ENCODE results near the gene NEUROD1.

The NEUROD1 gene

DNA sequence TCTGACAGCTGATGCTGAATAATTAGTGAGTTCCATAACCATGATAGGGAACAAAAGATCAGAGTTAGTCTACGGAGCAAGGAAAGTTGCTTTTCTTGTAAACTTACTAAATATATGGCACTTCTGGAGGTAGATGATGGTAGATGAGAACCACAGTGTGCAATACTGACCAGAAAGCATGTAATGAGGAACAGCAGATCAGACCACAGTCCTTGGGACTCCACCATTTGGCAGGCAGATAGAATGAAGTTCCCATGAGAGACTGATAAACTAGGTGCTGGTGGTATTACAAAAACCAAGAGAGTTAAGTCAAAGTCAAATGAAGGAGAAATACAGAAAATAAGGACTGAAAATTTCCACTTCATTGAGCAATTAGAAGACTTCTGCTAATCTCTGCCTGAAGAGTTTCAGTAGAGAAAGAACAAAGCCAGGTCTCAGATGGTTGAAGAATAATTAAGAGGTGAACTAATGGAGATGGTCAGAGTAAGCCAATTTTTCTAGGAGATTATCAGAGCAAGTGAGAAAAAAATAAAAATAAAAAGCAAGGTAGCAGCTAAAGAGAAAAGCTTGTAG, 33.8 kb downstream of the NEUROD1 start:
- TF ChIP-seq FOXM1 (IDR thresholded peaks at IDR 0.05; ENCODE audit: borderline replicate concordance, low read depth) (no peak), TAF1 (IDR thresholded peaks at IDR 0.05; ENCODE audit: low read depth) (no peak), ZBTB7A (IDR thresholded peaks at IDR 0.05; ENCODE audit: low read depth) (no peak), EP300 (IDR thresholded peaks at IDR 0.05; ENCODE audit: borderline replicate concordance) (no peak), TCF12 (IDR thresholded peaks at IDR 0.05; ENCODE audit: low read depth) (no peak), USF1 (IDR thresholded peaks at IDR 0.05) (no peak), CEBPB (IDR thresholded peaks at IDR 0.05) (no peak), RAD21 (IDR thresholded peaks at IDR 0.05; ENCODE audit: low read depth) (no peak), CREB1 (IDR thresholded peaks at IDR 0.05; ENCODE audit: low read depth) (no peak), EGR1 (IDR thresholded peaks at IDR 0.05) (no peak), NFIC (IDR thresholded peaks at IDR 0.05) (no peak), YY1 (IDR thresholded peaks at IDR 0.05; ENCODE audit: low read depth) (no peak)
- TF ChIP-seq, protein P1, sequence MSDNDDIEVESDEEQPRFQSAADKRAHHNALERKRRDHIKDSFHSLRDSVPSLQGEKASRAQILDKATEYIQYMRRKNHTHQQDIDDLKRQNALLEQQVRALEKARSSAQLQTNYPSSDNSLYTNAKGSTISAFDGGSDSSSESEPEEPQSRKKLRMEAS (IDR thresholded peaks at IDR 0.05) = no peak
- TF ChIP-seq, protein P2, sequence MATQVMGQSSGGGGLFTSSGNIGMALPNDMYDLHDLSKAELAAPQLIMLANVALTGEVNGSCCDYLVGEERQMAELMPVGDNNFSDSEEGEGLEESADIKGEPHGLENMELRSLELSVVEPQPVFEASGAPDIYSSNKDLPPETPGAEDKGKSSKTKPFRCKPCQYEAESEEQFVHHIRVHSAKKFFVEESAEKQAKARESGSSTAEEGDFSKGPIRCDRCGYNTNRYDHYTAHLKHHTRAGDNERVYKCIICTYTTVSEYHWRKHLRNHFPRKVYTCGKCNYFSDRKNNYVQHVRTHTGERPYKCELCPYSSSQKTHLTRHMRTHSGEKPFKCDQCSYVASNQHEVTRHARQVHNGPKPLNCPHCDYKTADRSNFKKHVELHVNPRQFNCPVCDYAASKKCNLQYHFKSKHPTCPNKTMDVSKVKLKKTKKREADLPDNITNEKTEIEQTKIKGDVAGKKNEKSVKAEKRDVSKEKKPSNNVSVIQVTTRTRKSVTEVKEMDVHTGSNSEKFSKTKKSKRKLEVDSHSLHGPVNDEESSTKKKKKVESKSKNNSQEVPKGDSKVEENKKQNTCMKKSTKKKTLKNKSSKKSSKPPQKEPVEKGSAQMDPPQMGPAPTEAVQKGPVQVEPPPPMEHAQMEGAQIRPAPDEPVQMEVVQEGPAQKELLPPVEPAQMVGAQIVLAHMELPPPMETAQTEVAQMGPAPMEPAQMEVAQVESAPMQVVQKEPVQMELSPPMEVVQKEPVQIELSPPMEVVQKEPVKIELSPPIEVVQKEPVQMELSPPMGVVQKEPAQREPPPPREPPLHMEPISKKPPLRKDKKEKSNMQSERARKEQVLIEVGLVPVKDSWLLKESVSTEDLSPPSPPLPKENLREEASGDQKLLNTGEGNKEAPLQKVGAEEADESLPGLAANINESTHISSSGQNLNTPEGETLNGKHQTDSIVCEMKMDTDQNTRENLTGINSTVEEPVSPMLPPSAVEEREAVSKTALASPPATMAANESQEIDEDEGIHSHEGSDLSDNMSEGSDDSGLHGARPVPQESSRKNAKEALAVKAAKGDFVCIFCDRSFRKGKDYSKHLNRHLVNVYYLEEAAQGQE (IDR thresholded peaks at IDR 0.05; ENCODE audit: low read depth) = no peak

DNA sequence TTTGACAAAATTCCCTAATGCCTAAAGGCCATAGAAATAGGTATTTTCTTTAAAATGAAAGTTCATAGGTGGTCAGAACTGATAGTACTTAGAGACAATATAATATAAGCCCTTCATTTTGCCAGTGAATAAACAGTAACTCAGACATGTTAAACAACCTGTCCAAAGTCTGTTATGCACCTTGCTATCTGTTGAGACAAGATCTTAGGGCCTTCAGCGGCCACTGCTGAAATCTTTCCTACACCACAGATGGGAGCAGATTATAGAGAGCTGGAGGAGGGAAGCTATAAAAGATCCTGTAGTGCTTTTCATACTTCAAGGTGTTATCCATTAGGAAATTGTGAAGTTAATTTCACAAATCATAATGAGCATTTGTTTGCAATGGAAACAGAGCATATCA, 37.2 kb downstream of the NEUROD1 start:
- TF ChIP-seq EP300 (IDR thresholded peaks at IDR 0.05; ENCODE audit: borderline replicate concordance) (no peak), EGR1 (IDR thresholded peaks at IDR 0.05) (no peak), CREB1 (IDR thresholded peaks at IDR 0.05; ENCODE audit: low read depth) (no peak), RAD21 (IDR thresholded peaks at IDR 0.05; ENCODE audit: low read depth) (no peak), YY1 (IDR thresholded peaks at IDR 0.05; ENCODE audit: low read depth) (no peak), TEAD4 (IDR thresholded peaks at IDR 0.05) (no peak), TCF12 (IDR thresholded peaks at IDR 0.05; ENCODE audit: low read depth) (no peak)

DNA sequence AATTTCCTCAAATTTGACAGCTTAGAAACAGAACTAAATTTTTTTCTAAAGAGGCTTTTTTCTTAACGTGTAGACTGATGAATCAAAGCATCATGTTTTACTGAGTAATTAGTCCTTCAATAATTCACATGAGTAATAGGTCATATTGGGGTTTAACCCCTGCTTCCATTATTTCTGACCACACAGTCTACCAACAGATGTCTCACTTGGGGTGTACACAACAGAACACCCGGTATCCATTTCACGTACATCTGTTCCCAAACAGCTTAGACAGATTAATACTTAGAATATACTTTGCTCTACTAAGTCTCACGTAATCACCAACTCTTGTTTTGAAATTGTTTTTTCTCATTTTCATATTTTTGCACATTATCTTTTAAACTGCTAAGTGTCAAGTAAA, 38.2 kb downstream of the NEUROD1 start:
- TF ChIP-seq TCF12 (IDR thresholded peaks at IDR 0.05; ENCODE audit: low read depth) (no peak), TEAD4 (IDR thresholded peaks at IDR 0.05) (no peak), EGR1 (IDR thresholded peaks at IDR 0.05) (no peak), CREB1 (IDR thresholded peaks at IDR 0.05; ENCODE audit: low read depth) (no peak), YY1 (IDR thresholded peaks at IDR 0.05; ENCODE audit: low read depth) (no peak), TAF1 (IDR thresholded peaks at IDR 0.05; ENCODE audit: low read depth) (no peak), NFIC (IDR thresholded peaks at IDR 0.05) (no peak), CEBPB (IDR thresholded peaks at IDR 0.05) (no peak), USF1 (IDR thresholded peaks at IDR 0.05) (no peak), FOXM1 (IDR thresholded peaks at IDR 0.05; ENCODE audit: borderline replicate concordance, low read depth) (no peak), EP300 (IDR thresholded peaks at IDR 0.05; ENCODE audit: borderline replicate concordance) (no peak), ZBTB7A (IDR thresholded peaks at IDR 0.05; ENCODE audit: low read depth) (no peak), RAD21 (IDR thresholded peaks at IDR 0.05; ENCODE audit: low read depth) (no peak)
- TF ChIP-seq, protein P2 (IDR thresholded peaks at IDR 0.05; ENCODE audit: low read depth) = no peak
- TF ChIP-seq, protein P1 (IDR thresholded peaks at IDR 0.05) = no peak

- TF ChIP-seq ZBTB7A (IDR thresholded peaks at IDR 0.05; ENCODE audit: low read depth) (no peak), RAD21 (IDR thresholded peaks at IDR 0.05; ENCODE audit: low read depth) (no peak), YY1 (IDR thresholded peaks at IDR 0.05; ENCODE audit: low read depth) (no peak), TAF1 (IDR thresholded peaks at IDR 0.05; ENCODE audit: low read depth) (no peak), EGR1 (IDR thresholded peaks at IDR 0.05) (no peak), TCF12 (IDR thresholded peaks at IDR 0.05; ENCODE audit: low read depth) (no peak), TEAD4 (IDR thresholded peaks at IDR 0.05) (no peak), EP300 (IDR thresholded peaks at IDR 0.05; ENCODE audit: borderline replicate concordance) (no peak), CREB1 (IDR thresholded peaks at IDR 0.05; ENCODE audit: low read depth) (no peak), FOXM1 (IDR thresholded peaks at IDR 0.05; ENCODE audit: borderline replicate concordance, low read depth) (no peak), USF1 (IDR thresholded peaks at IDR 0.05) (no peak)
- TF ChIP-seq, protein P1 (IDR thresholded peaks at IDR 0.05) = no peak
These were observed 40.6 kb downstream of the NEUROD1 start for GRCh38 chr2:181639686-181640085.
